ENCODE data around the gene PIANP. TPM values are rescaled to one million over a fixed set of nuclear protein-coding genes. Genes with fewer than 3 reads are reported as not detected.
"Not testable (repeated sequence)": the region's sequence is repeated elsewhere in the genome, so short reads cannot be mapped to it uniquely, and the experiment has no call there.

Gene PIANP, protein sequence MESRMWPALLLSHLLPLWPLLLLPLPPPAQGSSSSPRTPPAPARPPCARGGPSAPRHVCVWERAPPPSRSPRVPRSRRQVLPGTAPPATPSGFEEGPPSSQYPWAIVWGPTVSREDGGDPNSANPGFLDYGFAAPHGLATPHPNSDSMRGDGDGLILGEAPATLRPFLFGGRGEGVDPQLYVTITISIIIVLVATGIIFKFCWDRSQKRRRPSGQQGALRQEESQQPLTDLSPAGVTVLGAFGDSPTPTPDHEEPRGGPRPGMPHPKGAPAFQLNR
- total RNA-seq (2014; rRNA removed), result 0.34 TPM in 1 of 2 replicates, not detected in the other
- polyA plus RNA-seq (2012), result 0.46 TPM

DNA sequence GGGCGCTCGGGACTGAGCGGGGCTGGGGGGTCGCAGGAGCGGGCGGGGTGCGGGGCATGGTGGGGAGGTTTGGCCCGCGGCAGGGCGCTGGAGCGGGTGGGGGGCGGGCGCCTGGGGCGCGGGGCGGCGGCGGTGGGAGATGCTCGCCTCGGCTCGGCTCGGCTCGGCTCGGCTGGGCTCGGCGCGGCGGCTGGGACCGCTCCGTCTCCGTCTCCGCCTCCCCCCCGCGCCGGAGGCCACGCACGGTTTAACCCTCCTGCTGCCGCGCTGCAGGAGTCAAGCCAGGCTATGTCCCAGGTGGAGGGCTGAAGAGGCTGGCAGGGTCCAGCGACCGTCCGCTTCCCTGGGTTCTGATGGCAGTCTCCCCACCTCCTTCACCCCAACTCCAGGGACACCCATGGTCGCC lies at the start of gene PIANP:
Gene PIANP, minus strand, starts transcription at position 170 of the 406 bp plus-strand sequence. CDS start 2,754 bp downstream, outside the sequence.
- no peak for DNase-seq (ENCODE audit: low read depth)

DNA sequence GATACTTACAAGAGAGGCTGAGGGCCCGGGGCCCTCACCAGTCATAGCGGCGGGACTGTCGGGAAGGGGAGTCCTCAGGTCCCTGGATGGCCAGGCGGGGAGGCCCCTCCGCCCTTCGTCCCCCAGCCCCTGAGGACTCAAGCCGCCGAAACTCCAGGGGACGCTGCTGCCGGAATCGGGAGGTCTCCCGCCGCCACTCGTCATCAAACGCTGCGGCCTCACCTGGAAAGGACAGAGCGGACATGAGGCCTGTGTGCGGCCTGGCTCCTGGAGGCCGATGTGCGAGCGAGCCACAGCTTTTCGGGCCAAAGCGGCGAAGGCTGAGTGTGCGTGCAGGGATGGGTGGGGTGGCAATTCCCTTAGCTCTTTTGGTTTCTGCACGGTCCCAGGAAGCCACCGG lies 48.1 kb upstream of the PIANP start:
- DNase-seq (ENCODE audit: low read depth), result no peak

DNA sequence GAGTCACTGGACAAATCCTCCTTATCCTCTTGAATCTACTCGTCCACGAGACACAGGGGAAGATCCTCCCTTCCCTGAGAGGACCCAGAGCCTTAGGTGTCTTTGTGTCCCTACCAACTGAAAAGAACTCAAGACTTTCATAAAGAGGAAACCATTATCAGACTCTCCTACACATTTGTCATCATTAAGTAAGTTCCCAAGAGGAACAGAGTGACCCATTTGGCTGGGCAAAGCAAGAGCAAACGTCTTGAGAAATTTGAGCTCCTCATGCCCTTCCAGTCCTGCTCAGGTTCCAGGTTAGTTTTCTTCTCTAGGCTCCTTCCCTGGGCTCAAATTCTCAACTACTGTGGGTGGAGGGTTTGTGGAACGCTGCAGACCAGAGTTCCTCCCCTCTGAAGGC lies 46.6 kb upstream of the PIANP start:
- DNase-seq (ENCODE audit: low read depth), result no peak

DNA sequence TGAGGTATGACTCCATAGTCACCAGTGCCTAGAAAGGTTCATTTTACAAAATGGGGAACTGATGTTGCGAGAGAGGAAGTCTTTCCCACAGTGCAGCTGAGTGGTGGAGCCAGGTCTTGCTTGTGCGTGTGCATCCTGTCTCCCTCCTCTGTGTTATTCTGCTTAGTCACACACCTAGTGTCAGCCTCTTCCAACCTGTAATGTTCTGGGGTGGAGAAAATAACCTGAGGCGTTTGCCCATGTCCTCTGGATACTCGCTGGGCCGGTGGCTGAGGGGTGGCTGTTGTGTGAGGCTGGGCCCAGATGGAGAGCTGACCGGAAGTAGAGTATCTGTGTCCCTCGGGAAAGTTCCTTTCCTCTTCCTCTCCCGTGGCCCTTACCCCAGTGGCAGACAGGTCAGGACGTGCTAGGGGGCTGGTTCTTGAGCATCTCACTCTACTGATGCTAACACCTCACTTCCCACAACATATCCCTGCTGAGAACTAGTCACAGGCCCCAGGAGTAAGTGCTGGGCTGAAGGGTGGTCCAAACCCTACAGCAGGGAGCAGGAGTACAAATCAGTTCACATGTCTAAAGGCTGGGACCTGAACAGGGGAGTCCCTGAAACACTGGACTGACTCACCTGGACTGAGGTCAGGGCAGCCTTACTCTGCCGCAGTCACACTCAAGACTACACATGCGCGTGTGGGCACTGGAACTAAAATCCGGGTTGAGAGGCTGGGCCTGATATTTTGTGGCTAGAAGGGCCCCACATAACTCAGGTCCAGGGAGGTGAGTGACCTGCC lies 45.3 kb upstream of the PIANP start:
- no peak for DNase-seq (ENCODE audit: low read depth)

DNA sequence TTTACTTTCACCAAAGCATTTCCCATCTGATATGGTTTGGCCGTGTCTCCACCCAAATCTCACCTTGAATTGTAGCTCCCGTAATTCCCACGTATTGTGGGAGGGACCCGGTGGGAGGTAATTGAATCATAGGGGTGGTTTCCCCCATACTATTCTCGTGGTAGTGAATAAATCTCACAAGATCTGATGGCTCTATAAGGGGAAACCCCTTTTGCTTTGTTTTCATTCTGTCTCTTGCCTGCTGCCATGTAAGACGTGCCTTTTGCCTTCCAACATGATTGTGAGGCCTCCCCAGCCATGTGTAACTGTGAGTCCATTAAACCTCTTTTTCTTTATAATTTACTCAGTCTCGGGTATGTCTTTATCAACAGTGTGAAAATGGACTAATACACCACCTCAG lies 42.7 kb upstream of the PIANP start:
- DNase-seq (ENCODE audit: low read depth), result not testable (repeated sequence)

DNA sequence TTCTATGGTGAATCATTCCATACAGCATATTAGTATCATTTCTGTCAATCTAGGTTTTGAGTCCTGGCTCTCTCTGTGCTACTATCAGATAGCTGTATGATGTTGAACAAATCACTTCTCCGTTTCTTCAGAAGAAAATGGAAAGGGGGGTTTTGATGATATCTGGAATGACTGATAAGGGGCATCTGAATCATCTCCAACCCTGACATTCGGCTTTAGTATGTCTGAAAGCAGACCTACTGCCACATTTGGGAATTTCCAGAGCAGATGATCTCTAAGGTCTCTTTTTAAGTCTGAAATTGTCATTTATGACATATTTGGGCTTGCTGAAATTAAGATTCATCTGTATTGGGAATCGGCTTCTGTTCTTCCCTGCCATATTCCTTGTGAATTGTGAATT lies 42.2 kb upstream of the PIANP start:
- no peak for DNase-seq (ENCODE audit: low read depth)

DNA sequence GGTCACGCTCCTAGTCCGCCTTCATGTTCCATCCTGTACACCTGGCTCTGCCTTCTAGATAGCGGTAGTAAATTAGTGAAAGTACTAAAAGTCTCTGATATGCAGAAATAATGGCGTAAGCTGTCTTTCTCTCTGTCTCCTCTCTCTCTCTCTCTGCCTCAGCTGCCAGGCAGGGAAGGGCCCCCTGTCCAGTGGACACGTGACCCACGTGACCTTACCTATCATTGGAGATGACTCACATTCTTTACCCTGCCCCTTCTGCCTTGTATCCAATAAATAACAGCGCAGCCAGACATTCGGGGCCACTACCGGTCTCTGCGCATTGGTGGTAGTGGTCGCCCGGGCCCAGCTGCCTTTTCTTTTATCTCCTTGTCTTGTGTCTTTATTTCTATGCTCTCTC lies 41.5 kb upstream of the PIANP start:
- not testable (repeated sequence) for DNase-seq (ENCODE audit: low read depth)

DNA sequence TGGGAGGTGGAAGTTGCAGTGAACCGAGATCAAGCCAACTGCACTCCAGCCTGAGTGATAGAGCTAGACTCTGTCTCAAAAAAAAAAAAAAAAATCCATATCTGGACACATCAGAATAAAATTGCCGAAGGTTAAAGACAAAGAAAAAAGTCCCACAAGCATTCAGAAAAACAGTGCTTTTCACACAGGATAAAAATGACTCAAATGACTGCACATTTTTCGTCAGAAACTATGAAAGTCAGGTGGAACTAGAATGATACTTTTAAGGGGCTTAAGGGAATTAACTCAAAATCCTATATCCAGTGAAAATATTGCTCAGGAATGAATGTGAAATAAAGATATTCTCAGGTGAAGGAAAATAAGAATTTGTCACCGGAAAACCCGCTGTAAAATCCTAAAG lies 36.1 kb upstream of the PIANP start:
- DNase-seq (ENCODE audit: low read depth), result no peak

DNA sequence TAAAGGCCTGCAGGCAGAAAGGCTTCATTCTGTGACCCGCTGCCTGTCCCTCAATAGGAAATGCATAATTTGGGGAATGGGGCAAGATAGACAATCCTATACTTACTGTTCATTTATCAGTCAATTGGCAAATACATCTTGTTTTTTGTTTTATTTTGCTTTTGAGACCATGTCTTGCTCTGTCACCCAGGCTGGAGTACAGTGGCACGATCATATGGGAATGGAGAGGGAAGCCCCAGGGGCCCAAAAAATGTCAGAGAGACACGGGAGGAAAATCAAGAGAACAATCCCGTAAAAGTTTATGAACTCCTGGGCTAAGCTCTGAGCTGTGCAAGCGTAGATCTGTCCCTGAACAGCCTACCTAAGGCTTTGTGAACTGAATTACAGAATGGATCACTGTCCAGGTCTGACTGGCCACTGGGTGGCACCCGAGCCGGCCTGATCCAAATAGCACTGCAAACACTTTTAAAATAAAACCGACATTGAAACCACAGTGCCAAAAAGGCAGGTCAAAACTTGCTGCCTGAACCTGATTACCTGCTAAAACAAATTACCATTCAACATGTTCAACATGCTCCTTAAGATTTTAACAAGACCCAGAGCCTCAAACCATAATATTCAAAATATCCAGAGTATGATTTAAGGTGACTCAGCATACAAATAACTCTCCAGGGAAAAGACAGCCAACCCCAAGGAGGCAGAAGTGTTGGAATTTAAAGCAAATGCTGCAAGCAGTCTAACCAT lies 35.0 kb upstream of the PIANP start:
- peak; percentile 77 for DNase-seq (ENCODE audit: low read depth)

DNA sequence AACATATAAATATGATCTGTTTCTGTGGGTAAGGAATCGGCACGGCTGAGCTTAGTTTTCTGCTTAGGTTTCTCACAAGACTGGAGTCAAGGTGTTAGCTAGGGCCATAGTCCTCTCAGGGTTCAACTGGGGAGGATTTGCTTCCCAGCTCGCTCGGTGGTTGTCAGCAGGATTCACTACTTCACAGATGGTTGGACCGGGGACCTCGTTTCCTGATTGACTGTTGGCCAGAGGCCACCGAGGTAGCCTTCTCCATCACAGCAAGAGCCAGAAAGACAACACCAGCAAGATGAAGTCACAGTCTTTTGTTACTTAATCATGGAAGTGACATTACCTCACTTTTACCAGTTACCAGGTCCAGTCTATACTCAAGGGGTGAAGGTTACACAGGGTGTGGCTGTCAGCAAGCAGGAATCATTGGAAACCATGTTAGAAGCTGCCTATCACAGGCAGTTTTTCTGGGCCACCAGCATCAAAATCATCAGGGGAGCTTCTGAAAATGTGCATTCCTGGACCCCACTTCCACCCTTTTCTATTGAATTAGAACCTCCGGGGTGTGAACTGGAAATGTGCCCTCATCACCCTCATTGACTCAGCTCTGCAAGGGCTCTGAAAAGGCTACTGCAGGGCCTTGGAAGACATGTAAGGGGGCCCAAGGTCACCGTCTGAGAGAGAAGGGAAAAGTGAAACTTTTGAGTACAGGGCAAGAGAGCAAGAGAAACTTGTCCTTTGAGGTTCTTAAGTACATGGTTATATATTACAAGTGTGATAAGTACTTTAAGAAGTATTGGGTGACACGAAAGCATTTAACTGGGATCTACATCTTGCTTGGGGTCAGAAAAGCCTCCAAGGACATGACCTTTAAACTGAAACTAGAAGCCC lies 34.1 kb upstream of the PIANP start:
- no peak for DNase-seq (ENCODE audit: low read depth)

DNA sequence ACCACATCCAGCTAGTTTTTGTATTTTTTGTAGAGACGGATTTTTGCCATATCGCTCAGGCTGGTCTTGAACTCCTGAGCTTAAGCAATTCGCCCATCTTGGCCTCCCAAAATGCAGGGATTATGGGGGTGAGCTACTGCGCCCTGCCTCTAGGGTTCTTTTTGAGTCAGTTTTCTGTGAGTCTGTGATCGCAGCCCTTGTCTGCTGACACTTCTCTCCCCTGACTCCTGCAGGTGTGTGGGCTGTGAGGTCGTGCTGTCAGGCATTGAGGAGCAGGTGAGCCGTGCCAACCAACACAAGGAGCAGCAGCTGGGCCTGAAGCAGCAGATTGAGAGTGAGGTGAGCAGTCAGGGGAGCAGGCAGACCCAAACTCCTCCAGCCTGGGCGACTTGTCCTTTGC lies 29.6 kb upstream of the PIANP start:
- DNase-seq (ENCODE audit: low read depth), result no peak

DNA sequence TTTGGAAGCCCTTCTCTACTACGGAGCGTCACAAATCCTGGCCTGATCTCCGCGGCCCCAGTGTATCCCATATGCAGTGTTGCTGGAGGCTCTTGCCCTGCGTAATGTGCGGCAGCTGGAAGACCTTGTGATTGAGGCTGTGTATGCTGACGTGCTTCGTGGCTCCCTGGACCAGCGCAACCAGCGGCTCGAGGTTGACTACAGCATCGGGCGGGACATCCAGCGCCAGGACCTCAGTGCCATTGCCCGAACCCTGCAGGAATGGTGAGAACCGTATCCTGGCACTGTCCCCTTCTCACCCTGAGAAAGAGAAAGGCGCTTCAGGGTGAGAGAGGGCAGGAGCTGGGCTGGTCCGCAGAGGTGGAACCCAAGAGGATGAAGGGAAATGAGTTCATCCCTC lies 28.6 kb upstream of the PIANP start:
- no peak for DNase-seq (ENCODE audit: low read depth)

DNA sequence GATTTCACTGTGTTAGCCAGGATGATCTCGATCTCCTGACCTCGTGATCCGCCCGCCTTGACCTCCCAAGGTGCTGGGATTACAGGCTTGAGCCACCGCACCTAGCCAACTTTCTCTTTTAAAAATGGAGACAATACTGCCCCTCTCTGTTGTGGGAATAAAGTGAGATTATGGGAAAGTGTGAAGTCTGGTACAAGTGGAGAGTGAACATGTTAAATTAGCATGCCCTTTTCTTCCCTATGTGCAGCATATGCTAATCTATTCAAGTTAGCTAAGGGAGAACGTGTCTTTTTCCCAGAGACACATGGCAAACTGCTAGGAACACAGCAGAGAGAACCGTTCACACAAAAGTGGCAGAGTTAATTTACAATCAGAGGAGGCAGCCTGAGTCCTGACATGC lies 24.7 kb upstream of the PIANP start:
- no peak for DNase-seq (ENCODE audit: low read depth)

DNA sequence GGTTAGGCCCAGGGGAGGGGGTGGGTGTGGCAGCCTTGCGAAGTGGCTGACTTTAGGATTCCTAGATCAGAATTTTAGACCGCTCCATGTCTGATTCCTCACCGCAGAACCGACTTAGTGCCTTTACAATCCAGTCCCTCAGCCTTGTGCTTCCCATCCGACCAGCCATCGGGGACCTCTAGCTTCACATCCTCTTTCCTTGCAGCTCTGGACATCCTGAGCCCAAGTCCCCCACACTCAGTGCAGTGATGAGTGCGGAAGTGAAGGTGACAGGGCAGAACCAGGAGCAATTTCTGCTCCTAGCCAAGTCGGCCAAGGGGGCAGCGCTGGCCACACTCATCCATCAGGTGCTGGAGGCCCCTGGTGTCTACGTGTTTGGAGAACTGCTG lies 23.8 kb upstream of the PIANP start:
- DNase-seq (ENCODE audit: low read depth), result no peak

DNA sequence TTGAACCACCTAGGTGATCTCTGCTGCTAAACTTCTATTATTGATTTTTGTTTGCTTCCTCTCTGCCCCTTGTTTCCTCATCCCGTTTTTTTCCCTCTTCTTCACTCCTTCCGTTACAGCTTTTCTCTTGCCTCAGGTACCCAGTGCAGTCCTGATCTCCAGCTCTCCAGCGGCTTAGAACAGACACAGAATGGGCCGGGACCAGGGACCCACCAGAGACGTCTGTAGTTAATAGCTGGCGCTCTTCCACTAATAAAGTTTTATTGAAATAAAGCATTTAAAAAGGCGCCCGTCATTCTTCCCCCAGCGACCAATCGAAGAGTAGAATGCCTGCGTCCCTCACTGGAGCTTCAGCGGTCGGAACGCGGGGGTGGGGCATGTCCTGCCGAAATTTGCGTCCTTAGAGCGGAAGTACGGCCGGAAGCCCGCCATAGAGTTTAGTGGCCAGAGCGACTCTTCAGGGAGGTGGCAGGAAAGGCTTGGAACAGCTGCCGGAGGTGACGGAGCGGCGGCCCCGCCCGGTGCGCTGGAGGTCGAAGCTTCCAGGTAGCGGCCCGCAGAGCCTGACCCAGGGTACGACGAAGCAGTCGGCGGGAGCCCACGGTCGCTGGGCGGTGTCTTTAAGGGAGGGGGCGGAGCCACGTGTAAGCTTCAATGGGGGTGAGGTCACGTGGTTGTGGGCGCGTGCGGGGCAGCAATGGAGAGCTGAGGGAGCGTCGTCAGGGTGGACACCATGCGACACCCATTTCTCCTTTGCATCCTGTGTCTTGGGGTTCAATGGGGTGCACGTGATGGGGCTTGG lies 23.2 kb upstream of the PIANP start, which contains the start of gene COPS7A:
Gene COPS7A, plus strand, starts transcription at position 440 of the 802 bp plus-strand sequence. CDS start 611 bp downstream, outside the sequence.
- peak; percentile 98 for DNase-seq (ENCODE audit: low read depth)

DNA sequence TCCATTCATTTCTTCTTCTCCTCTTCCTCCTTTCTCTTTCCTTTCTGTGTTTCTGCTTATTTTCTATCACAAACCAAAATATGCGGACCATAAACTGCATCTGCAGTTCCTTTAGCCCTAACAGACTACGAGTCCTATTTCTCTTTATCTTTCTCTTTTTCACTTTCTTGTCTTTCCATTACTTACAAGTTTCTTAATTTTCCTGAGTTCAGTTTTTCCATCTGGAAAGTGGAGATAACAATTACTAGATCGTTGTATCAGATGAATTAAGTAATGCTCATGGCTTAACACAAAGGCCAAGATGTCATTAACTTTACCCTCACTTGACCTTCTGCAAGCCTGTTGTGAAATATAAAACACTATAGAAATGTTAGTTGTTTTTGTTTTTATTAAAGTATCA lies 22.2 kb upstream of the PIANP start:
- DNase-seq (ENCODE audit: low read depth), result no peak

DNA sequence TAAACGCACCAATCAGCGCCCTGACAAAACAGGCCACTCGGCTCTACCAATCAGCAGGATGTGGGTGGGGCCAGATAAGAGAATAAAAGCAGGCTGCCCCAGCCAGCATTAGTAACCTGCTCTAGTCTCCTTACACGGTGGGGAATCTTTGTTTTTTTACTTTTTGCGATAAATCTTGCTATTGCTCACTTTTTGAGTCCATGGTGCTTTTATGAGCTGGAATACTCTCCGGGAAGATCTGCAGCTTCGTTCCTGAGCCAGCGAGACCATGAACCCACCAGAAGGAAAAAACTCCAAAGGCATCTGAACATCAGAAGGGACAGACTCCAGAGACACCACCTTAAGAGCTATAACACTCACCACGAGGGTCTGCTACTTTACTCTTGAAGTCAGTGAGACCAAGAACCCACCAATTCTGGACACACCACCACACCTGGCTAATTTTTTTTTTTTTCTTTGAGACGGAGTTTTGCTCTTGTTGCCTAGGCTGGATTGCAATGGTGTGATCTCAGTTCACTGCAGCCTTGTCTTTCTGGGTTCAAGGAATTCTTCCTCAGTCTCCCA lies 16.3 kb upstream of the PIANP start:
- no peak for DNase-seq (ENCODE audit: low read depth)

DNA sequence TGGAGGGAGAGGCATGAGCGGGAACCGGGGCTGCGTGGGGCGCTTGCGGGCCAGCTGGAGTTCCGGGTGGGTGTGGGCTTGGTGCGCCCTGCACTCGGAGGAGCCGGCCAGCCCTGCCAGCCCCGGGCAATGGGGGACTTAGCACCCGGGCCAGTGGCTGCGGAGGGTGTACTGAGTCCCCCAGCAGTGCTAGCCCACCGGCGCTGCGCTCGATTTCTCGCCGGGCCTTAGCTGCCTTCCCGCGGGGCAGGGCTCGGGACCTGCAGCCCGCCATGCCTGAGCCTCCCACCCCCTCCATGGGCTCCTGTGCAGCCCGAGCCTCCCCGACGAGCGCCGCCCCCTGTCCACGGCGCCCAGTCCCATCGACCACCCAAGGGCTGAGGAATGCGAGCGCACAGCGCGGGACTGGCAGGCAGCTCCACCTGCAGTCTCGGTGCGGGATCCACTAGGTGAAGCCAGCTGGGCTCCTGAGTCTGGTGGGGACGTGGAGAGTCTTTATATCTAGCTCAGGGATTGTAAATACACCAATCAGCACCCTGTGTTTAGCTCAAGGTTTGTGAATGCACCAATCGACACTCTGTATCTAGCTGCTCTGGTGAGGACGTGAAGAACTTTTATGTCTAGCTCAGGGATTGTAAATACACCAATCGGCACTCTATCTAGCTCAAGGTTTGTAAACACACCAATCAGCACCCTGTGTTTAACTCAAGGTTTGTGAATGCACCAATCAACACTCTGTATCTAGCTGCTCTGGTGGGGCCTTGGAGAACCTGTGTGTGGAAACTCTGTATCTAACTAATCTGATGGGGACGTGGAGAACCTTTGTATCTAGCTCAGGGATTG lies 15.6 kb upstream of the PIANP start:
- not testable (repeated sequence) for DNase-seq (ENCODE audit: low read depth)

DNA sequence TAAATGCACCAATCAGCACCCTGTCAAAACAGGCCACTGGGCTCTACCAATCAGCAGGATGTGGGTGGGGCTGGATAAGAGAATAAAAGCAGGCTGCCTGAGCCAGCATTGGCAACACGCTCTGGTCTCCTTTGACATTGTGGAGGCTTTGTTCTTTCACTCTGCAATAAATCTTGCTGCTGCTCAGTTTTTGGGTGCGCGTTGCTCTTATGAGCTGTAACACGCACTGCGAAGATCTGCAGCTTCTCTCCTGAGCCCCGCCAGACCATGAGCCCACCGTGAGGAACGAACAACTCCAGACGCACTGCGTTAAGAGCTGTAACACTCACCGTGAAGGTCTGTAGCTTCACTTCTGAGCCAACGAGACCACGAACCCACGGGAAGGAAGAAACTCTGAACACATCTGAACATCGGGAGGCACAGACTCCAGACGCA lies 8.4 kb upstream of the PIANP start:
- DNase-seq (ENCODE audit: low read depth), result no peak

Data from LHCN-M2 (cell line).